ENCODE measurements around the gene GALNT6. TPM values are rescaled to one million over a fixed set of nuclear protein-coding genes. Genes with fewer than 3 reads are reported as not detected.

GALNT6 gene
- total RNA-seq, 1 experiment from 2014 or later = 6.5 TPM

- no peak for ATAC-seq
- no peaks in the 10 kb centered on the region for H3K36me3 ChIP-seq (ENCODE audit: control insufficient read depth, insufficient read depth, low read length)
- no peak overlapping the region for H3K4me3 ChIP-seq (ENCODE audit: low read depth in 2 of 2, low read length in 2 of 2)
- no peak for DNase-seq (ENCODE audit: low read depth, low spot score)
- intact Hi-C loops (cut with micrococcal nuclease; ENCODE audit: unreplicated experiment) (no loop called here), in situ Hi-C loops (cut with HindIII; ENCODE audit: low pct_unique_long_range_greater_than_20kb, low sequenced_read_pairs) (no loop called here)
- ChIA-PET POLR2A (no interaction called here), CTCF (no interaction called here)
- H3K27me3 ChIP-seq (ENCODE audit: control insufficient read depth, insufficient read depth, low read length) = no peaks in the 10 kb centered on the region
- no TSS peak for BruUV-seq (replicated peaks)
- H3K9me3 ChIP-seq (ENCODE audit: control insufficient read depth, insufficient read depth, low read depth, low read length) = no peaks in the 10 kb centered on the region
- H3K27ac ChIP-seq (ENCODE audit: low read length) = no peak overlapping the region
- no peaks in the 10 kb centered on the region for H3K4me1 ChIP-seq (ENCODE audit: control insufficient read depth, insufficient read depth, low read length)
- TF ChIP-seq SIN3A (IDR thresholded peaks at IDR 0.05; ENCODE audit: borderline replicate concordance, insufficient read depth, low read depth, low read length) (no peak), POLR2AphosphoS5 (IDR thresholded peaks at IDR 0.05; ENCODE audit: low read depth, low read length) (no peak), REST (IDR thresholded peaks at IDR 0.05; ENCODE audit: insufficient read depth in 1 of 2, low read depth in 2 of 2, low read length in 1 of 2) (no peak), TCF7L2 (IDR thresholded peaks at IDR 0.05; ENCODE audit: low read depth, low read length) (no peak), CTCF (IDR thresholded peaks at IDR 0.05) (no peak)
These were observed 41.7 kb upstream of the GALNT6 start for GRCh38 chr12:51432921-51433320.

GRCh38 chr12:51430196-51430895 is 39.1 kb upstream of the GALNT6 start:
- intact Hi-C loops (cut with micrococcal nuclease; ENCODE audit: unreplicated experiment) = no loop called here
- BruUV-seq (replicated peaks) = no TSS peak
- CTCF ChIA-PET = no interaction called here
- H3K27me3 ChIP-seq (ENCODE audit: control insufficient read depth, insufficient read depth, low read length) = no peaks in the 10 kb centered on the region
- TF ChIP-seq TCF7L2 (IDR thresholded peaks at IDR 0.05; ENCODE audit: low read depth, low read length) = no peak
- H3K9me3 ChIP-seq (ENCODE audit: control insufficient read depth, insufficient read depth, low read depth, low read length) = no peaks in the 10 kb centered on the region
- peaks cover 6% of the 10 kb centered on the region; the same call in 1 of the 2 replicates for H3K4me1 ChIP-seq (ENCODE audit: control insufficient read depth, insufficient read depth, low read length)
- DNase-seq (ENCODE audit: low read depth, low spot score) = no peak
- no peaks in the 10 kb centered on the region for H3K36me3 ChIP-seq (ENCODE audit: control insufficient read depth, insufficient read depth, low read length)
- no peak overlapping the region for H3K27ac ChIP-seq (ENCODE audit: low read length)
- in situ Hi-C loops (cut with HindIII; ENCODE audit: low pct_unique_long_range_greater_than_20kb, low sequenced_read_pairs) = no loop called here
- no peak for ATAC-seq
- POLR2A ChIA-PET = interaction anchor here (0.7 kb wide), 2 partner anchors 31 to 68 kb away, joined by 3 read pairs; no protein-coding TSS in a partner anchor
- H3K4me3 ChIP-seq (ENCODE audit: low read depth in 2 of 2, low read length in 2 of 2) = no peak overlapping the region

GRCh38 chr12:51429700-51430099 is 38.5 kb upstream of the GALNT6 start:
- no TSS peak for BruUV-seq (replicated peaks)
- intact Hi-C loops (cut with micrococcal nuclease; ENCODE audit: unreplicated experiment) = loop anchor here (10.0 kb wide), 1 partner anchor 245 kb away; no protein-coding TSS in a partner anchor

More at GRCh38 chr12:51429700-51430099, 38.5 kb upstream of the GALNT6 start:
- Histone ChIP-seq H3K36me3 (ENCODE audit: control insufficient read depth, insufficient read depth, low read length) (no peaks in the 10 kb centered on the region), H3K9me3 (ENCODE audit: control insufficient read depth, insufficient read depth, low read depth, low read length) (no peaks in the 10 kb centered on the region), H3K27ac (ENCODE audit: low read length) (no peak overlapping the region), H3K4me3 (ENCODE audit: low read depth in 2 of 2, low read length in 2 of 2) (no peak overlapping the region), H3K27me3 (ENCODE audit: control insufficient read depth, insufficient read depth, low read length) (no peaks in the 10 kb centered on the region), H3K4me1 (ENCODE audit: control insufficient read depth, insufficient read depth, low read length) (peaks cover 6% of the 10 kb centered on the region; the same call in 1 of the 2 replicates)
- ATAC-seq (no peak), DNase-seq (ENCODE audit: low read depth, low spot score) (no peak)
- POLR2A ChIA-PET = interaction anchor here (0.7 kb wide), 1 partner anchor 68 kb away, joined by 3 read pairs; no protein-coding TSS in a partner anchor
- TF ChIP-seq SIN3A (IDR thresholded peaks at IDR 0.05; ENCODE audit: borderline replicate concordance, insufficient read depth, low read depth, low read length) = no peak
- no peak for TF ChIP-seq TCF7L2 (IDR thresholded peaks at IDR 0.05; ENCODE audit: low read depth, low read length)
- no peak for TF ChIP-seq POLR2AphosphoS5 (IDR thresholded peaks at IDR 0.05; ENCODE audit: low read depth, low read length)
- TF ChIP-seq CTCF (IDR thresholded peaks at IDR 0.05) = no peak
- no peak for TF ChIP-seq REST (IDR thresholded peaks at IDR 0.05; ENCODE audit: insufficient read depth in 1 of 2, low read depth in 2 of 2, low read length in 1 of 2)
- CTCF ChIA-PET = no interaction called here
- in situ Hi-C loops (cut with HindIII; ENCODE audit: low pct_unique_long_range_greater_than_20kb, low sequenced_read_pairs) = no loop called here

All from Panc1 (cell line).